HepG2 (cell line): Measurements from ENCODE around the gene RSAD2. TPM values are rescaled to one million over a fixed set of nuclear protein-coding genes. Genes with fewer than 3 reads are reported as not detected.

Source experiments
- EP300 ChIP-seq, 3 experiments: sonication (generic) in 1 of 3; formaldehyde crosslinking in 1 of 3; IDR thresholded peaks; 2 replicates each; pipeline versions ENCODE4 v1.5.1 to v1.6.1; 2011 to 2020; ENCODE audit warnings: low read depth in 2 of 3, low read length in 2 of 3, borderline replicate concordance in 1 of 3, improper control_type of control experiment in 1 of 3, mild to moderate bottlenecking in 1 of 3, missing genetic modification reagents in 1 of 3, moderate library complexity in 1 of 3
- FOXC1 ChIP-seq: sonication (generic); formaldehyde crosslinking; IDR thresholded peaks from 2 replicates; pipeline ENCODE4 v1.8.0; 2022; ENCODE audit warnings: mild to moderate bottlenecking, missing genetic modification reagents, borderline replicate concordance
- FOXJ3 ChIP-seq: sonication (generic); formaldehyde crosslinking; IDR thresholded peaks from 2 replicates; pipeline ENCODE4 v1.4.0; 2020; ENCODE audit warnings: missing genetic modification reagents, mild to moderate bottlenecking, borderline replicate concordance
- KDM2A ChIP-seq: sonication (generic); formaldehyde crosslinking; IDR thresholded peaks from 2 replicates; pipeline ENCODE4 v1.4.0; 2020; ENCODE audit warnings: low read depth, missing genetic modification reagents, borderline replicate concordance
- NR2F6 ChIP-seq, 2 experiments: IDR thresholded peaks; 2 replicates each; pipeline ENCODE4 v1.6.1; 2016; ENCODE audit warnings: antibody characterized with exemption in 1 of 2, mild to moderate bottlenecking in 1 of 2
- POLR2AphosphoS5 ChIP-seq: IDR thresholded peaks from 2 replicates; pipeline ENCODE4 v1.6.1; 2012; ENCODE audit warnings: low read depth, low read length
- SALL1 ChIP-seq: sonication (generic); formaldehyde crosslinking; IDR thresholded peaks from 2 replicates; pipeline ENCODE4 v1.8.0; 2022; ENCODE audit warnings: mild to moderate bottlenecking, missing genetic modification reagents
- SMAD3 ChIP-seq: sonication (generic); formaldehyde crosslinking; IDR thresholded peaks from 2 replicates; pipeline ENCODE4 v1.4.0; 2020; ENCODE audit warnings: missing genetic modification reagents
- SPEN ChIP-seq: sonication (generic); formaldehyde crosslinking; IDR thresholded peaks from 2 replicates; pipeline ENCODE4 v1.5.1; 2020; ENCODE audit warnings: low read depth, mild to moderate bottlenecking, missing genetic modification reagents
- SRF ChIP-seq: IDR thresholded peaks from 2 replicates; pipeline ENCODE4 v1.6.1; 2011; ENCODE audit warnings: mild to moderate bottlenecking, low read depth, low read length, moderate library complexity
- TGIF2 ChIP-seq: IDR thresholded peaks from 2 replicates; pipeline ENCODE4 v1.6.1; 2016; ENCODE audit warnings: control low read depth, missing compliant biosample characterization
- YY1 ChIP-seq: IDR thresholded peaks from 2 replicates; pipeline ENCODE4 v1.6.1; 2011; ENCODE audit warnings: low read length, low read depth, moderate library complexity, mild to moderate bottlenecking; ENCODE audit not compliant: insufficient read depth, insufficient replicate concordance
- ZNF570 ChIP-seq: sonication (generic); formaldehyde crosslinking; IDR thresholded peaks from 2 replicates; pipeline ENCODE4 v1.4.0; 2020; ENCODE audit warnings: mild to moderate bottlenecking, missing genetic modification reagents, borderline replicate concordance
- ZNF724P ChIP-seq: sonication (generic); formaldehyde crosslinking; IDR thresholded peaks from 2 replicates; pipeline ENCODE4 v1.8.0; 2022; ENCODE audit warnings: missing genetic modification reagents, borderline replicate concordance
- polyA plus RNA-seq, 8 experiments: library from polyadenylated mRNA; depleted of rRNA in 3 of 8; stranded (reverse) in 7 of 8; unstranded in 1 of 8; fragments of >200 nt; fragmentation: Illumina TruSeq in 4 of 8; extraction: Trizol in 4 of 8; gene quantifications; 2 replicates each; pipeline versions ENCODE4 v1.2.1 to v1.2.3, GENCODE V29; 2011 to 2016; ENCODE audit warnings: low read depth in 4 of 8, missing spikeins in 1 of 8, mixed read lengths in 1 of 8; ENCODE audit not compliant: insufficient read depth in 1 of 8
- total RNA-seq, 5 experiments: library from RNA; depleted of rRNA; stranded (reverse); fragments of >200 nt; fragmentation: Illumina TruSeq; extraction: Trizol; gene quantifications; 2 replicates each; pipeline ENCODE4 v1.2.3, GENCODE V29; 2016; ENCODE audit warnings: low read depth in 1 of 5
- TF ChIP-seq, protein P1 (sequence below), 2 experiments: sonication (generic) in 1 of 2; formaldehyde crosslinking in 1 of 2; IDR thresholded peaks; 2 replicates each; pipeline versions ENCODE4 v1.6.1 to v1.9.0; 2014 to 2022; ENCODE audit warnings: antibody characterized with exemption in 1 of 2, borderline replicate concordance in 1 of 2, inconsistent platforms in 1 of 2, low read depth in 1 of 2, missing genetic modification reagents in 1 of 2
- TF ChIP-seq, protein P2 (sequence below): sonication (generic); formaldehyde crosslinking; IDR thresholded peaks from 2 replicates; pipeline ENCODE4 v1.5.0; 2020; ENCODE audit warnings: mild to moderate bottlenecking, missing genetic modification reagents, moderate library complexity
- TF ChIP-seq, protein P3 (sequence below): IDR thresholded peaks from 2 replicates; pipeline ENCODE4 v1.6.1; 2016
- TF ChIP-seq, protein P4 (sequence below): sonication (generic); formaldehyde crosslinking; IDR thresholded peaks from 2 replicates; pipeline ENCODE4 v1.8.0; 2022; ENCODE audit warnings: mild to moderate bottlenecking, missing genetic modification reagents, moderate library complexity

The RSAD2 gene
- total and polyA plus RNA-seq, 2 of the 13 experiments (the other 11 are each of a cell fraction or from before 2014, with no cell fraction given), result 0.11 TPM; not detected in 1

DNA sequence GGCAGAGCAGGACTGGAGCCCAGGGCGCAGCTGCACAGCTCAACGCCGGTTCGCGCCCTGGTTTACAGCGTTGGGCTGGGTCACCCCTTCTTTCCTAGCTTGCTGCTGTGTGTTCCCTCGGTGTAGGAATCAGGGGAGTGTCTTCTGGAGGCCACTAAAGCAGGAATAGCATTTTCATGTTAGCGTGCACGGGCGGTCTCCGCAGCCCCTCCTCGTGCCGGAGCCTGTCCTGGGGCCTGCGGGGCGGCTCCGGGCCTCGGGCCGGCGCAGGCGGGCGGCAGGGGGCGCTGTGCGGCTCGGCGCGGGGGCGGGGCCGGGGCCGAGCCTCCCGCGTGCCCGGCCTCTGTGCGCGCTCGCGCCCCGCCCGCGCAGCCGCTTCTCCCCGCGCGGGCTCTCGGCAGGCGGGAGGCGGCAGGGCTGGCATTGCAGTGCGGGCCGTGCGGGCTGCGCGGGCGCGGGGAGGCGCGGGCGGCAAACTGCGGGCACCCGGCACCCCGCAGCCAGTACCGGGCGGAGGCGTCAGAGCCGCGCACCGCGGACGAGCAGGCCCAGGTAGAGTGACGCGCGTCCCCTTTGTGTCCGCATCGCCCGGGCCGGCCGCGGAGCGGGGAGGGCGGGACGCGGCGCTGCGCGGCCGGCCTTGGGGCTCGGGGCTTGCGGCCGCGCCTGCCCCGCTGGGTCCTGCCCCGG, 39.6 kb downstream of the RSAD2 start, which contains the start of gene RNF144A (continued):
- TF ChIP-seq EP300 (IDR thresholded peaks at IDR 0.05; ENCODE audit: low read depth in 2 of 2, low read length in 2 of 2) (no peak), EP300 (CRISPR knock-in tag; IDR thresholded peaks at IDR 0.05; ENCODE audit: borderline replicate concordance) (no peak), YY1 (peak; percentile 19), SMAD3 (CRISPR knock-in tag) (no peak), SRF (no peak), NR2F6 (IDR thresholded peaks at IDR 0.05) (no peak), NR2F6 (CRISPR knock-in tag; IDR thresholded peaks at IDR 0.05) (no peak), POLR2AphosphoS5 (no peak), SALL1 (CRISPR knock-in tag) (0 out of 2 replicates have a peak, but pooled peaks have one; percentile 30), FOXJ3 (CRISPR knock-in tag) (no peak), TGIF2 (CRISPR knock-in tag) (no peak), ZNF724P (CRISPR knock-in tag) (peak; percentile 89; the same call in 1 of the 2 replicates), ZNF570 (CRISPR knock-in tag) (no peak), SPEN (CRISPR knock-in tag) (peak; percentile 35; the same call in 1 of the 2 replicates), FOXC1 (no peak), KDM2A (0 out of 2 replicates have a peak, but pooled peaks have one; percentile 4)
- TF ChIP-seq, protein P1, sequence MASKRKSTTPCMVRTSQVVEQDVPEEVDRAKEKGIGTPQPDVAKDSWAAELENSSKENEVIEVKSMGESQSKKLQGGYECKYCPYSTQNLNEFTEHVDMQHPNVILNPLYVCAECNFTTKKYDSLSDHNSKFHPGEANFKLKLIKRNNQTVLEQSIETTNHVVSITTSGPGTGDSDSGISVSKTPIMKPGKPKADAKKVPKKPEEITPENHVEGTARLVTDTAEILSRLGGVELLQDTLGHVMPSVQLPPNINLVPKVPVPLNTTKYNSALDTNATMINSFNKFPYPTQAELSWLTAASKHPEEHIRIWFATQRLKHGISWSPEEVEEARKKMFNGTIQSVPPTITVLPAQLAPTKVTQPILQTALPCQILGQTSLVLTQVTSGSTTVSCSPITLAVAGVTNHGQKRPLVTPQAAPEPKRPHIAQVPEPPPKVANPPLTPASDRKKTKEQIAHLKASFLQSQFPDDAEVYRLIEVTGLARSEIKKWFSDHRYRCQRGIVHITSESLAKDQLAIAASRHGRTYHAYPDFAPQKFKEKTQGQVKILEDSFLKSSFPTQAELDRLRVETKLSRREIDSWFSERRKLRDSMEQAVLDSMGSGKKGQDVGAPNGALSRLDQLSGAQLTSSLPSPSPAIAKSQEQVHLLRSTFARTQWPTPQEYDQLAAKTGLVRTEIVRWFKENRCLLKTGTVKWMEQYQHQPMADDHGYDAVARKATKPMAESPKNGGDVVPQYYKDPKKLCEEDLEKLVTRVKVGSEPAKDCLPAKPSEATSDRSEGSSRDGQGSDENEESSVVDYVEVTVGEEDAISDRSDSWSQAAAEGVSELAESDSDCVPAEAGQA (IDR thresholded peaks at IDR 0.05; ENCODE audit: low read depth), result no peak
- TF ChIP-seq, protein P1 (CRISPR knock-in tag; IDR thresholded peaks at IDR 0.05; ENCODE audit: borderline replicate concordance), result no peak
- TF ChIP-seq, protein P2, sequence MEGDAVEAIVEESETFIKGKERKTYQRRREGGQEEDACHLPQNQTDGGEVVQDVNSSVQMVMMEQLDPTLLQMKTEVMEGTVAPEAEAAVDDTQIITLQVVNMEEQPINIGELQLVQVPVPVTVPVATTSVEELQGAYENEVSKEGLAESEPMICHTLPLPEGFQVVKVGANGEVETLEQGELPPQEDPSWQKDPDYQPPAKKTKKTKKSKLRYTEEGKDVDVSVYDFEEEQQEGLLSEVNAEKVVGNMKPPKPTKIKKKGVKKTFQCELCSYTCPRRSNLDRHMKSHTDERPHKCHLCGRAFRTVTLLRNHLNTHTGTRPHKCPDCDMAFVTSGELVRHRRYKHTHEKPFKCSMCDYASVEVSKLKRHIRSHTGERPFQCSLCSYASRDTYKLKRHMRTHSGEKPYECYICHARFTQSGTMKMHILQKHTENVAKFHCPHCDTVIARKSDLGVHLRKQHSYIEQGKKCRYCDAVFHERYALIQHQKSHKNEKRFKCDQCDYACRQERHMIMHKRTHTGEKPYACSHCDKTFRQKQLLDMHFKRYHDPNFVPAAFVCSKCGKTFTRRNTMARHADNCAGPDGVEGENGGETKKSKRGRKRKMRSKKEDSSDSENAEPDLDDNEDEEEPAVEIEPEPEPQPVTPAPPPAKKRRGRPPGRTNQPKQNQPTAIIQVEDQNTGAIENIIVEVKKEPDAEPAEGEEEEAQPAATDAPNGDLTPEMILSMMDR (CRISPR knock-in tag), result peak; percentile 62
- TF ChIP-seq, protein P3, sequence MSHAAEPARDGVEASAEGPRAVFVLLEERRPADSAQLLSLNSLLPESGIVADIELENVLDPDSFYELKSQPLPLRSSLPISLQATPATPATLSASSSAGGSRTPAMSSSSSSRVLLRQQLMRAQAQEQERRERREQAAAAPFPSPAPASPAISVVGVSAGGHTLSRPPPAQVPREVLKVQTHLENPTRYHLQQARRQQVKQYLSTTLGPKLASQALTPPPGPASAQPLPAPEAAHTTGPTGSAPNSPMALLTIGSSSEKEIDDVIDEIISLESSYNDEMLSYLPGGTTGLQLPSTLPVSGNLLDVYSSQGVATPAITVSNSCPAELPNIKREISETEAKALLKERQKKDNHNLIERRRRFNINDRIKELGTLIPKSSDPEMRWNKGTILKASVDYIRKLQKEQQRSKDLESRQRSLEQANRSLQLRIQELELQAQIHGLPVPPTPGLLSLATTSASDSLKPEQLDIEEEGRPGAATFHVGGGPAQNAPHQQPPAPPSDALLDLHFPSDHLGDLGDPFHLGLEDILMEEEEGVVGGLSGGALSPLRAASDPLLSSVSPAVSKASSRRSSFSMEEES, result no peak
- TF ChIP-seq, protein P4, sequence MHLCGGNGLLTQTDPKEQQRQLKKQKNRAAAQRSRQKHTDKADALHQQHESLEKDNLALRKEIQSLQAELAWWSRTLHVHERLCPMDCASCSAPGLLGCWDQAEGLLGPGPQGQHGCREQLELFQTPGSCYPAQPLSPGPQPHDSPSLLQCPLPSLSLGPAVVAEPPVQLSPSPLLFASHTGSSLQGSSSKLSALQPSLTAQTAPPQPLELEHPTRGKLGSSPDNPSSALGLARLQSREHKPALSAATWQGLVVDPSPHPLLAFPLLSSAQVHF (CRISPR knock-in tag), result no peak
